K562 (cell line): ENCODE results near the gene VKORC1. TPM values are rescaled to one million over a fixed set of nuclear protein-coding genes. Genes with fewer than 3 reads are reported as not detected.

ENCODE experiments used
- ATAC-seq: fragments of 200-7000 bp; cut with Tn5 transposase; 3 replicates; pipeline ENCODE4 v1.9.1; 2020; ENCODE audit warnings: moderate library complexity
- BruUV-seq: library from RNA; stranded (reverse); fragments of 400-500 nt; replicated peaks from 2 replicates; lab custom pipeline; 2021; lab: Mats Ljungman, UMichigan
- CTCF ChIA-PET: fragments of 300-600 bp; formaldehyde crosslinking; extraction: SDS; loops from one replicate; lab custom pipeline; 2021; ENCODE audit warnings: low intra/inter-chr PET ratio; lab: Yijun Ruan, JAX
- POLR2A ChIA-PET: fragments of 300-600, 350-650 bp; sonication (Branson Sonifier 250); formaldehyde crosslinking; extraction: SDS; loops from one replicate; lab custom pipeline; 2021; ENCODE audit warnings: antibody characterized with exemption, inconsistent platforms; lab: Yijun Ruan, JAX
- DNase-seq, 4 experiments: peaks; one replicate each; pipeline versions ENCODE4 v3.0.0 to v3.0.0-alpha.2; 2011 to 2018; ENCODE audit warnings: low spot score in 3 of 4, mixed read lengths in 3 of 4; ENCODE audit errors: extremely low read depth in 1 of 4
- FAIRE-seq: peaks from 2 replicates; lab custom pipeline; 2011; peaks lifted over from hg19 to GRCh38; lab: Jason Lieb, UNC
- H2AFZ ChIP-seq: 2 replicates; pipeline ENCODE4 v1.6.0; 2011; ENCODE audit warnings: low read depth, low read length, control low read depth, inconsistent platforms
- H3K27ac ChIP-seq: fragments of 200-600 bp; 3 replicates; pipeline ENCODE4 v1.8.0; 2011; ENCODE audit warnings: low read depth, mild to moderate bottlenecking, control low read depth, inconsistent platforms, low read length, moderate library complexity, mixed read lengths; ENCODE audit errors: extremely low read depth
- H3K27me3 ChIP-seq, 2 experiments: fragments of 300-600 bp in 1 of 2; 2 replicates in 1 of 2; 3 replicates in 1 of 2; pipeline versions ENCODE4 v1.6.0 to v1.8.0; 2011; ENCODE audit warnings: inconsistent platforms in 2 of 2, low read length in 2 of 2, mild to moderate bottlenecking in 1 of 2, mixed read lengths in 1 of 2, moderate library complexity in 1 of 2; ENCODE audit not compliant: control insufficient read depth in 2 of 2, insufficient read depth in 2 of 2
- H3K36me3 ChIP-seq: fragments of 300-600 bp; 3 replicates; pipeline ENCODE4 v1.8.0; 2011; ENCODE audit warnings: mild to moderate bottlenecking, low read length, inconsistent platforms; ENCODE audit not compliant: control insufficient read depth, insufficient read depth
- H3K4me1 ChIP-seq, 2 experiments: fragments of 200-600 bp in 1 of 2; replicated peaks in 1 of 2; 2 replicates in 1 of 2; 3 replicates in 1 of 2; pipeline versions ENCODE4 v1.5.1 to v1.8.0; 2011; ENCODE audit warnings: inconsistent platforms in 2 of 2, low read length in 2 of 2, mild to moderate bottlenecking in 1 of 2, mixed read lengths in 1 of 2, moderate library complexity in 1 of 2; ENCODE audit not compliant: control insufficient read depth in 2 of 2, insufficient read depth in 2 of 2
- H3K4me2 ChIP-seq: 2 replicates; pipeline ENCODE4 v1.6.1; 2011; ENCODE audit warnings: low read length, control low read depth, inconsistent platforms, mixed read lengths; ENCODE audit not compliant: insufficient read depth
- H3K4me3 ChIP-seq: fragments of 200-600 bp; sonication (generic), shearing (Covaris generic); 2 replicates; pipeline ENCODE4 v1.5.1; 2016; ENCODE audit warnings: control low read depth, inconsistent platforms
- H3K79me2 ChIP-seq: fragments of 200-600 bp; 3 replicates; pipeline ENCODE4 v1.8.0; 2011; ENCODE audit warnings: low read length, inconsistent platforms; ENCODE audit not compliant: control insufficient read depth, insufficient read depth
- H3K9ac ChIP-seq, 2 experiments: 2 replicates each; pipeline versions ENCODE4 v1.6.0 to v1.6.1; 2011; ENCODE audit warnings: low read depth in 2 of 2, low read length in 2 of 2, control low read depth in 1 of 2, inconsistent platforms in 1 of 2, mild to moderate bottlenecking in 1 of 2, mixed read lengths in 1 of 2; ENCODE audit not compliant: insufficient read depth in 1 of 2
- H3K9me1 ChIP-seq: one replicate; pipeline ENCODE4 v1.6.0; 2011; ENCODE audit warnings: inconsistent platforms, mild to moderate bottlenecking, low read length, moderate library complexity; ENCODE audit not compliant: control insufficient read depth, insufficient read depth
- H3K9me3 ChIP-seq: replicated peaks from 2 replicates; pipeline ENCODE4 v1.5.1; 2011; ENCODE audit warnings: low read depth, low read length, inconsistent platforms; ENCODE audit not compliant: control insufficient read depth, insufficient read depth
- H4K20me1 ChIP-seq: replicated peaks from 2 replicates; pipeline ENCODE4 v1.6.1; 2011; ENCODE audit warnings: low read length, inconsistent platforms, mixed read lengths; ENCODE audit not compliant: control insufficient read depth, insufficient read depth
- CTBP1 ChIP-seq: fragments of 450-650 bp; IDR thresholded peaks from 2 replicates; pipeline ENCODE4 v1.6.1; 2016; ENCODE audit warnings: borderline replicate concordance
- EP400 ChIP-seq: fragments of 450-650 bp; IDR thresholded peaks from 2 replicates; pipeline ENCODE4 v1.6.1; 2017; ENCODE audit warnings: antibody characterized with exemption, mild to moderate bottlenecking, moderate library complexity
- HDAC3 ChIP-seq: fragments of 450-650 bp; IDR thresholded peaks from 2 replicates; pipeline ENCODE4 v1.6.1; 2018; ENCODE audit warnings: borderline replicate concordance, mild to moderate bottlenecking, moderate library complexity; ENCODE audit not compliant: partially characterized antibody
- HNRNPUL1 ChIP-seq: fragments of 200-400 bp; formaldehyde crosslinking; IDR thresholded peaks from 2 replicates; pipeline ENCODE4 v1.6.1; 2017; ENCODE audit warnings: low read length
- POLR2AphosphoS2 ChIP-seq: IDR thresholded peaks from 2 replicates; pipeline ENCODE4 v1.6.1; 2012; ENCODE audit warnings: low read length, improper control_type of control experiment
- WGBS: fragments of 100-300 bp; shearing (Covaris generic); methylation state at CpG from one replicate; pipeline ENCODE4 v1.1.6; 2016; ENCODE audit warnings: low coverage, mixed read lengths; ENCODE audit not compliant: insufficient coverage; ENCODE audit errors: missing lambda C conversion rate; 5-methylcytosine and 5-hydroxymethylcytosine counted together
- in situ Hi-C: fragments of 300-500 bp; cut with MboI; formaldehyde crosslinking; loops from 4 replicates; pipeline ENCODE4 v1.15.0; 2018; ENCODE audit warnings: inconsistent platforms, mixed read lengths
- intact Hi-C: fragments of 100-400 bp; cut with micrococcal nuclease; formaldehyde crosslinking; loops from 2 replicates; pipeline ENCODE4 v1.14.2; 2022
- polyA plus RNA-seq, 8 experiments: library from polyadenylated mRNA; depleted of rRNA in 4 of 8; stranded (reverse) in 5 of 8; unstranded in 3 of 8; fragments of >200 nt; fragmentation: Nextera tagmentation in 2 of 8; fragmentation: Illumina TruSeq in 1 of 8; extraction: Ambion mirVana in 2 of 8; extraction: Trizol in 1 of 8; gene quantifications; 2 replicates each; pipeline versions ENCODE4 v1.2.1 to v1.2.3, GENCODE V29; 2011 to 2014; ENCODE audit warnings: inconsistent platforms in 1 of 8, missing spikeins in 1 of 8
- total RNA-seq, 7 experiments: library from RNA; depleted of rRNA in 6 of 7; stranded (reverse); fragments of >200 nt in 6 of 7; fragmentation: Illumina TruSeq in 2 of 7; extraction: Trizol in 2 of 7; gene quantifications; 2 replicates each; pipeline versions ENCODE4 v1.2.1 to v1.2.3, GENCODE V29; 2011 to 2021; ENCODE audit warnings: low replicate concordance in 1 of 7
- TF ChIP-seq, protein P1 (sequence below): fragments of 450-650 bp; conservative IDR thresholded peaks from 2 replicates; pipeline ENCODE4 v1.6.1; 2016; ENCODE audit warnings: missing genetic modification characterization, low read depth, mild to moderate bottlenecking, missing compliant biosample characterization, moderate library complexity
- TF ChIP-seq, protein P2 (sequence below): fragments of 250-450 bp; sonication (Bioruptor Pico); IDR thresholded peaks from 2 replicates; pipeline ENCODE4 v1.4.0; 2020
- TF ChIP-seq, protein P3 (sequence below), 3 experiments: fragments of 200-800 bp in 1 of 3; fragments of 250-450 bp in 1 of 3; fragments of 450-650 bp in 1 of 3; sonication (Bioruptor Pico) in 1 of 3; sonication (Bioruptor generic) in 1 of 3; formaldehyde crosslinking in 1 of 3; IDR thresholded peaks; 2 replicates each; pipeline versions ENCODE4 v1.6.1 to v1.8.0; 2016 to 2022; ENCODE audit warnings: mild to moderate bottlenecking in 2 of 3, missing genetic modification characterization in 2 of 3, missing compliant biosample characterization in 1 of 3, moderate library complexity in 1 of 3

VKORC1 gene
- total and polyA plus RNA-seq, 9 of the 15 experiments (the other 6 are each of a cell fraction or from before 2014, with no cell fraction given), result 30.0 to 119 (median 62.1) TPM

DNA sequence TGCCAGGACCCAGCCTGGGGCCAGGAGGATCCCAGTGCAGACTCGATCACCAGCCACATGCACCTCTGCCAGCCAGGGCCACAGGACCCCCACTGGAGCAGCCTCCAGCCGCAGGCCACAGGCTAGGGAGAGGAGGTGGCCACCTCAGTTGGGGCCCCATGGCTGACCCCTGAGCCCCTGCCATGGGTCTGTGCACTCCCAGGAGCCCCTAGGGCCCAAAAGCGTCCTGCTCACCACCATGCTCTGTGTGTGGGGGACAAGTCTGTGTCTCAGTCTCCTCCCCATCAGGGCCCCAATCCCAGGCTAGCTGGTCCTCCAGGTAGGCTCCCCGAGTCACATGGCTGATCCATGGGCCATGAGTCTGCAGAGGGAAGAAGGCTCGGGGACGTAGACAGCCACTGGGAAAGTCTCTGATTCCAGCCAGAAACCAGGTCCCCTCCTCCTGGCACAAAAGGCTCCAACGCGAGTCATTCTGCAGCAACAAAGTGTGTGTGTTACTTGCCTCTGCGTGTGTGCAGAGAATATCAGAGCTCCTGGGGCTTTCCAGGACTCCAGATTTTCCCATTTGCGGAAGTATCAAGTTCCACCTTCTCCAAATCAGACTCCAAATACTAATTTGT is 47.0 kb upstream of the VKORC1 start:
- intact Hi-C loops (loop anchor here (1.0 to 10.0 kb wide), 5 partner anchors 25 to 157 kb away; partner anchors contain the start of genes BCKDK, HSD3B7, KAT8 and VKORC1), in situ Hi-C loops (no loop called here)
- no peaks in the 10 kb centered on the region for H3K36me3 ChIP-seq
- peaks cover 11 to 13% of the 10 kb centered on the region in 2 experiments; a peak in 4 of 5 replicates for H3K27me3 ChIP-seq
- peak overlapping the region; percentile 28 for H3K4me3 ChIP-seq
- H3K4me1 ChIP-seq, result peaks cover 14 to 47% of the 10 kb centered on the region in 2 experiments
- CTCF ChIA-PET, result no interaction called here
- DNase-seq (peak in 3 of 4 experiments; percentile 20 to 38 (median 36)), ATAC-seq (peak; percentile 5), FAIRE-seq (no peak)
- peak overlapping the region; percentile 70 to 91 for H3K9ac ChIP-seq
- no peaks in the 10 kb centered on the region for H3K9me3 ChIP-seq
- 13% methylated on average over 8 of the region's 10 CpGs for WGBS
- no peaks in the 10 kb centered on the region; the same call in 1 of the 2 replicates for H4K20me1 ChIP-seq
- no peaks in the 10 kb centered on the region for H3K79me2 ChIP-seq
- BruUV-seq, result TSS peak; percentile 96
- H3K9me1 ChIP-seq, result no peaks in the 10 kb centered on the region
- peak overlapping the region; percentile 55 for H3K27ac ChIP-seq
- peak overlapping the region; percentile 72 for H3K4me2 ChIP-seq
- peak overlapping the region; percentile 92 for H2AFZ ChIP-seq
- POLR2A ChIA-PET, result interaction anchor here (0.6 to 3.4 kb wide), 15 partner anchors 11 to 156 kb away, joined by 3 to 39 read pairs (median 4); partner anchors contain the start of genes FUS, KAT8, VKORC1 and ZNF646
- peak; percentile 9; the same call in 1 of the 2 replicates for TF ChIP-seq EP400
- TF ChIP-seq CTBP1, result 0 out of 2 replicates have a peak, but pooled peaks have one; percentile 11
- TF ChIP-seq, protein P1, sequence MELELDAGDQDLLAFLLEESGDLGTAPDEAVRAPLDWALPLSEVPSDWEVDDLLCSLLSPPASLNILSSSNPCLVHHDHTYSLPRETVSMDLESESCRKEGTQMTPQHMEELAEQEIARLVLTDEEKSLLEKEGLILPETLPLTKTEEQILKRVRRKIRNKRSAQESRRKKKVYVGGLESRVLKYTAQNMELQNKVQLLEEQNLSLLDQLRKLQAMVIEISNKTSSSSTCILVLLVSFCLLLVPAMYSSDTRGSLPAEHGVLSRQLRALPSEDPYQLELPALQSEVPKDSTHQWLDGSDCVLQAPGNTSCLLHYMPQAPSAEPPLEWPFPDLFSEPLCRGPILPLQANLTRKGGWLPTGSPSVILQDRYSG (tag), result no peak
- no peak for TF ChIP-seq HNRNPUL1
- no peak for TF ChIP-seq HDAC3
- TF ChIP-seq, protein P2, sequence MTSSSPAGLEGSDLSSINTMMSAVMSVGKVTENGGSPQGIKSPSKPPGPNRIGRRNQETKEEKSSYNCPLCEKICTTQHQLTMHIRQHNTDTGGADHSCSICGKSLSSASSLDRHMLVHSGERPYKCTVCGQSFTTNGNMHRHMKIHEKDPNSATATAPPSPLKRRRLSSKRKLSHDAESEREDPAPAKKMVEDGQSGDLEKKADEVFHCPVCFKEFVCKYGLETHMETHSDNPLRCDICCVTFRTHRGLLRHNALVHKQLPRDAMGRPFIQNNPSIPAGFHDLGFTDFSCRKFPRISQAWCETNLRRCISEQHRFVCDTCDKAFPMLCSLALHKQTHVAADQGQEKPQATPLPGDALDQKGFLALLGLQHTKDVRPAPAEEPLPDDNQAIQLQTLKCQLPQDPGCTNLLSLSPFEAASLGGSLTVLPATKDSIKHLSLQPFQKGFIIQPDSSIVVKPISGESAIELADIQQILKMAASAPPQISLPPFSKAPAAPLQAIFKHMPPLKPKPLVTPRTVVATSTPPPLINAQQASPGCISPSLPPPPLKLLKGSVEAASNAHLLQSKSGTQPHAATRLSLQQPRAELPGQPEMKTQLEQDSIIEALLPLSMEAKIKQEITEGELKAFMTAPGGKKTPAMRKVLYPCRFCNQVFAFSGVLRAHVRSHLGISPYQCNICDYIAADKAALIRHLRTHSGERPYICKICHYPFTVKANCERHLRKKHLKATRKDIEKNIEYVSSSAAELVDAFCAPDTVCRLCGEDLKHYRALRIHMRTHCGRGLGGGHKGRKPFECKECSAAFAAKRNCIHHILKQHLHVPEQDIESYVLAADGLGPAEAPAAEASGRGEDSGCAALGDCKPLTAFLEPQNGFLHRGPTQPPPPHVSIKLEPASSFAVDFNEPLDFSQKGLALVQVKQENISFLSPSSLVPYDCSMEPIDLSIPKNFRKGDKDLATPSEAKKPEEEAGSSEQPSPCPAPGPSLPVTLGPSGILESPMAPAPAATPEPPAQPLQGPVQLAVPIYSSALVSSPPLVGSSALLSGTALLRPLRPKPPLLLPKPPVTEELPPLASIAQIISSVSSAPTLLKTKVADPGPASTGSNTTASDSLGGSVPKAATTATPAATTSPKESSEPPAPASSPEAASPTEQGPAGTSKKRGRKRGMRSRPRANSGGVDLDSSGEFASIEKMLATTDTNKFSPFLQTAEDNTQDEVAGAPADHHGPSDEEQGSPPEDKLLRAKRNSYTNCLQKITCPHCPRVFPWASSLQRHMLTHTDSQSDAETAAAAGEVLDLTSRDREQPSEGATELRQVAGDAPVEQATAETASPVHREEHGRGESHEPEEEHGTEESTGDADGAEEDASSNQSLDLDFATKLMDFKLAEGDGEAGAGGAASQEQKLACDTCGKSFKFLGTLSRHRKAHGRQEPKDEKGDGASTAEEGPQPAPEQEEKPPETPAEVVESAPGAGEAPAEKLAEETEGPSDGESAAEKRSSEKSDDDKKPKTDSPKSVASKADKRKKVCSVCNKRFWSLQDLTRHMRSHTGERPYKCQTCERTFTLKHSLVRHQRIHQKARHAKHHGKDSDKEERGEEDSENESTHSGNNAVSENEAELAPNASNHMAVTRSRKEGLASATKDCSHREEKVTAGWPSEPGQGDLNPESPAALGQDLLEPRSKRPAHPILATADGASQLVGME, result no peak
- no peak for TF ChIP-seq POLR2AphosphoS2
- TF ChIP-seq, protein P3, sequence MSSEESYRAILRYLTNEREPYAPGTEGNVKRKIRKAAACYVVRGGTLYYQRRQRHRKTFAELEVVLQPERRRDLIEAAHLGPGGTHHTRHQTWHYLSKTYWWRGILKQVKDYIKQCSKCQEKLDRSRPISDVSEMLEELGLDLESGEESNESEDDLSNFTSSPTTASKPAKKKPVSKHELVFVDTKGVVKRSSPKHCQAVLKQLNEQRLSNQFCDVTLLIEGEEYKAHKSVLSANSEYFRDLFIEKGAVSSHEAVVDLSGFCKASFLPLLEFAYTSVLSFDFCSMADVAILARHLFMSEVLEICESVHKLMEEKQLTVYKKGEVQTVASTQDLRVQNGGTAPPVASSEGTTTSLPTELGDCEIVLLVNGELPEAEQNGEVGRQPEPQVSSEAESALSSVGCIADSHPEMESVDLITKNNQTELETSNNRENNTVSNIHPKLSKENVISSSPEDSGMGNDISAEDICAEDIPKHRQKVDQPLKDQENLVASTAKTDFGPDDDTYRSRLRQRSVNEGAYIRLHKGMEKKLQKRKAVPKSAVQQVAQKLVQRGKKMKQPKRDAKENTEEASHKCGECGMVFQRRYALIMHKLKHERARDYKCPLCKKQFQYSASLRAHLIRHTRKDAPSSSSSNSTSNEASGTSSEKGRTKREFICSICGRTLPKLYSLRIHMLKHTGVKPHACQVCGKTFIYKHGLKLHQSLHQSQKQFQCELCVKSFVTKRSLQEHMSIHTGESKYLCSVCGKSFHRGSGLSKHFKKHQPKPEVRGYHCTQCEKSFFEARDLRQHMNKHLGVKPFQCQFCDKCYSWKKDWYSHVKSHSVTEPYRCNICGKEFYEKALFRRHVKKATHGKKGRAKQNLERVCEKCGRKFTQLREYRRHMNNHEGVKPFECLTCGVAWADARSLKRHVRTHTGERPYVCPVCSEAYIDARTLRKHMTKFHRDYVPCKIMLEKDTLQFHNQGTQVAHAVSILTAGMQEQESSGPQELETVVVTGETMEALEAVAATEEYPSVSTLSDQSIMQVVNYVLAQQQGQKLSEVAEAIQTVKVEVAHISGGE (CRISPR knock-in tag; IDR thresholded peaks at IDR 0.05), result 0 out of 6 replicates have a peak, but pooled peaks of 1 of the 3 experiments have one; percentile 30
